Suppressor macrophage treated with lipopolysaccharide for 4 hours (primary cell): ENCODE results near the gene NRROS.
"Not testable (repeated sequence)": the region's sequence is repeated elsewhere in the genome, so short reads cannot be mapped to it uniquely, and the experiment has no call there.

Experiments
- DNase-seq: peaks from one replicate; pipeline ENCODE4 v3.0.0-alpha.2; 2020

The NRROS gene

DNA sequence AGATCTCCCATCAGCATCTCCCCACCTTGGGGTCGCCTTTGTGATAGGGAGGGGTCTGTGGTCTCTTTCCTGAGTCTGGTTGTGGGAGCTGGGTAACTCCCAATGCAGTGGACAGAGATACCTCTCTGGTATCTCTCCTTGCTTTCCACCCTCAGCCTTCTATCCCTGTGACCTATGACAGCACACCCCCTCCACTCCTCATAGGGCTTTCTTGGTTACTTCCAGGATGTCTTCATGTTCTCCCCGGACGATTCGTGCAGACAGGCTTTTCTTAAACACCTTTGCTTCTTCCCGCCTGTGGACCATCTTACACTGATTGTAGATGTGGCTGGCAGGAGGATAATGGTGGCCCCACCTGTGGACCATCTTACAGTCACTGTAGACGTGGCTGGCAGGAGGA is 14.2 kb upstream of the NRROS start:
- peak; percentile 40 for DNase-seq

GRCh38 chr3:196627918-196628231 is 11.6 kb upstream of the NRROS start:
- no peak for DNase-seq

DNA sequence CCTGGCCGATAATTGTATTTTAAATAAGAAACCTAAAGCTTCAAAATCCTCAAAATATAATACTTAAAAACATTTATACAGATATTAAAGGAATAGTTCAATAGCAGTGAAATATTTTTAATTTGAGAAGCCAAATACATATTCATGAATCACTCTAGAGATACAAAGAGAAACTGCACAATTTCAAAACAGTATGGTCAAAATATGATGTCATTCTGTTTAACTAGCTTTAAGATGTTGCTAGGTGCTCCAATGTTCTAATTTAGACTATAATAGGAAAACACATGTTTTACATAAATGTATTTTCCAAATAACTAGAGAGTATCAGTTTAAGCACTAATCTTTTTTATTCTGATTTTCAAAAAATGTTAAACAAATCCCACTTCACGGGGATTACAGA is 10.3 kb upstream of the NRROS start:
- peak; percentile 69 for DNase-seq

DNA sequence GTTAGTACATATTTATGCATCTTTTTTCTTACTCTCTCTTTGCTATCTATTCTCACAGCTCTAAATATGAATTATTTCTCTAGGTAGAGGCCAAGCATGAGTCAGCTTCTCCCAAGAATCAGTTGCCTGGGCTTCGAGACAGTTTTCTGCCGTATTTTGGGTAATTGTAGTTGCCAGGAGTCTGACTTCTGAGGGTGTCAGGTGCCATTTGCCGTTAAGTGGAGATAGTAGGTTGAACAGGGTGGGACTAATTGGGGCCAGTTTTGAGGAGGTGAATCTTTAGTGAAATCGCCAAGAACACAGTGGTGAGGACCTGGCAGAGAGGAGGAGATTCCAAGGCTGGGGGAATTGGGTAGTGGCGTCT is 7.8 kb upstream of the NRROS start:
- DNase-seq = no peak

- DNase-seq = peak; percentile 92
Observed at GRCh38 chr3:196632046-196632751, 7.3 kb upstream of the NRROS start.

DNA sequence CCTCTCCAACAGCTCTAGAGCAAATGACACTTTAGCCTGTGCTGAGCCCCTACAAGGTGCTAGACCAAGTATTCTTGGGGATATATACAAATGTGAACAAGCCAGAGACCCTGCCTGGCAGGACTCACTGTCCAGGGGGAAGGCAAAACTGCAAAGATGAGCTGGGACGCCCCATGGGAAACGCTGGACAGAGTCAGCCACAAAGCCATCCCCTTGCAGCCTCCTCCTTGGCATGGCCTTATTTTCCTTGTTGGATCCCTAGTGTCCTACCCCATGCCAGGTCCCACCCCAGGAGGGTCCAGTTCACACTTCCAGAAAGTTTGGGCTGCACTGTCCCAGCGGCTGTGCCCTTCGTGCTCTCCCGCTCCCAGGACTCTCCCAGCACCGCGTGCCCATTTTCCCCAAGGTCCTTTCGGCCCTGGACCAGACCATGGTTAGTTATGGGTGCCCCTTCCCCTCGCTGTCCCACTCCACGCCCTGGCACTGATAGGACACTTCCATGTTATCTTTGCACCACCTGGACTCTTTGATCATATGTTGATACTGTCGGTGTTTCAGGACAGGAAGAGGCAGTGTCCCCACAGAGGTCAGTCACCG is 5.8 kb upstream of the NRROS start:
- DNase-seq = no peak

GRCh38 chr3:196634224-196634623 is 5.3 kb upstream of the NRROS start:
- DNase-seq = peak; percentile 96

DNA sequence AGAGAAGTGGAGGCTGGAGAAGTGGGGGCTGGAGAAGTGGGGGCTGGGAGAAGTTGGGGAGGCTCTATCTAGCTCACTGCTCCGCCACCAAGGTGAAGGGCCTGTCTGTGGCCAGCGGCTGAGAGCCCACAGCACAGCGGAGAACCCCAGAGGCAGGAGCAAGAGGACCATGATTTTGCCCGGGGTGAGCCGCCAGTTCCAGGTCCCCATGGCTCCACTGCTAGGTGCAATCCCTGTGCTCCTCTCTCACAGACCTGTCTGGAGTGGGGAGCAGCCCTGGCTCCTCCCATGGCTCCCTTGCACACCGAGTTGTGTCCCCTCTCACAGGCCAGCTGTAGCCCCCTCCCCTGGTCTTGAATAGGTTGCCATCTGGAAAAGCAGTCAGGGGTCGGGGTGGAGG is 4.7 kb upstream of the NRROS start:
- no peak for DNase-seq

- DNase-seq = no peak
Observed at GRCh38 chr3:196636369-196637349, 2.8 kb upstream of the NRROS start.

GRCh38 chr3:196637941-196638340 is 1.6 kb upstream of the NRROS start:
- DNase-seq = not testable (repeated sequence)

DNA sequence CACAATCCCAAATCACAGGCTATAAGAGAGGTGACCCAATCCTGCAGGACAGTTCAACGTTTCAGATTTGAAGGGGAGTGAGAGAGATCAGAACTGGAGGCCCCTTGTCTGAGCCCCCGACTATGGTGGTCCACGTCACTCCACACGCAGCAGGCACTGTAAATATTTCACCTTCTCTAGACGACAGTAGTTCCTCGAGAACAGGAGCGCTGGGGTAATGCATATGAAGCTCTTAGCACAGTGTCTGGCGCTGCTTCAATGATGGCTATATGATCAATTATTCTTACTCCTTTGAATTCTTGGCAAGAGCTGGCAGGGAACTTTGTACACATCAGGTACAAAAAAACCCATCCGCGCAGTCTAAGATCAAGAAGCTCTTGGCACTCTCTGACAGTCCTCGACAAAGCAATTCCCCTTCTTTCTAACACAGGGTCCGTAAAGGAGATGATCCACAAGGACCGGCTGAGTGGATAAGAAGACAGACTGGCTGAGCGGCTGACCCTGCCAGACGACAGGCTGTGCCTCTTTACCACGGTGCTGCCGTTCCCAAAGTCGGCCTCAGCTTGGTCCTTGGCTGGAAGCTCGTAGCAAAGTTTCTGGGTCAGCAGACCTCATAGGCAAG is 522 bp upstream of the NRROS start:
- no peak for DNase-seq

DNA sequence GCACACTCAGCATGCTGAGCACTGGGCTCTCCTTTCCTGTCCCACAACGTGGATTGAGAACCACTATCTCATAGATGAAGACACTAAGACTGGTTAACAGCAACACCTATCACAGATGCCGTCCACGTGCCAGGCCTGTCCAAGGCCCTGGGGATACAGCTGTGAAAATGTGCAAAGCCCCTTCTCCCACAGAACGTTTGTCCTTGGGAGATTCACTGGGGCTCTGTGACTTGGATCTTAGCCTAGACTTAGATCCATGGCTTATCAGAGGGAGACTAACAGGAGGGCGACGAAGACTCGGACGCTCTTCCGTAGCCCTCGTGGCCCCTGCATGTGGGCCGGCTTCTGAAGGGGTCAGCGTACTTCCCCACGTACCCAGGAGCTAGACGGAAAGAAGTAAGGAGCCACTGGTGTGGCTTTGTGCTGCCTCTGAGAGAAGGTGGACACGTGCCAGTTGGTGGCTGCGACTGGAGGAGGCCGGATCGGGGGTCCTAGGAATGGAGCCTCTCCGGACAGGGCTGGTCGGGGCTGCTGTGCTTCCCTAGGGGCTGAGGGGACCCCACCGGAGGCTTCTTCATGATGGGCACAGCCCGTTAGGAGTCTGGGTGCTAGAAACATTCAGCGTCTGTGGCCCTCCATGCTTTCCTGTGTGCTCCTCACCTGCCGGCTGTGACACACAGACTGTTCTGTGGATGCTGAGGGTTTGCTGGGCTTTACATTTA is 964 bp downstream of the NRROS start:
- DNase-seq = no peak

- DNase-seq = peak; percentile 83
Observed at GRCh38 chr3:196641333-196642054, 2.0 kb downstream of the NRROS start.

- peak; percentile 73 for DNase-seq
Observed at GRCh38 chr3:196642434-196642833, 2.9 kb downstream of the NRROS start.

DNA sequence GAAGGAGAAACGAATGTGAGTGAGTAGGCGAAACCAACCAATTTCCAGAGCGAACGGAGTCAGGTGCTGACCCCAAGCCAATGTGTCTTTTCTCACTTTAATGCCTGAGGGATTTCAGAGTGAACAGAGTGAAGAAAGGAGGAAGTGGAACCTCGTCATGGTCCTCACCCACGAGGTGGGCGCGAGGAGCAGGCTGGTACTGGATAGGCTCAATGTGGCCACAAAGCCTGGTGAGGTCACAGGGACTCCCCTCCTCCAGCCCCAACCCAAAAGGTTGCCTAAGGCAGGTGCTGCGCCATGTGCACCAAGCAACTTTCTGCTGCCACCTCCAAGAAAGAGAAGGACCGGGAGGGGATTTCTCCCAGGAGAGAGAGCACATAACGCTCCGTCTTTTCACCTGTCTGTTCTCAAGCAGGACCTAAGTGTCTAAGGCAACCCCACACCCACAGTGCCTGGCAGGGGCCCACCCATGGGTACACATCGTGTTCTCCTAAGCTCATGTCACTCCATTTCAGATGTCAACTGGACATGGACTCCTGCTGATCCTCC is 3.8 kb downstream of the NRROS start:
- peak; percentile 96 for DNase-seq

GRCh38 chr3:196643761-196644160 is 4.3 kb downstream of the NRROS start:
- no peak for DNase-seq

GRCh38 chr3:196645096-196645495 is 5.6 kb downstream of the NRROS start:
- DNase-seq = no peak

DNA sequence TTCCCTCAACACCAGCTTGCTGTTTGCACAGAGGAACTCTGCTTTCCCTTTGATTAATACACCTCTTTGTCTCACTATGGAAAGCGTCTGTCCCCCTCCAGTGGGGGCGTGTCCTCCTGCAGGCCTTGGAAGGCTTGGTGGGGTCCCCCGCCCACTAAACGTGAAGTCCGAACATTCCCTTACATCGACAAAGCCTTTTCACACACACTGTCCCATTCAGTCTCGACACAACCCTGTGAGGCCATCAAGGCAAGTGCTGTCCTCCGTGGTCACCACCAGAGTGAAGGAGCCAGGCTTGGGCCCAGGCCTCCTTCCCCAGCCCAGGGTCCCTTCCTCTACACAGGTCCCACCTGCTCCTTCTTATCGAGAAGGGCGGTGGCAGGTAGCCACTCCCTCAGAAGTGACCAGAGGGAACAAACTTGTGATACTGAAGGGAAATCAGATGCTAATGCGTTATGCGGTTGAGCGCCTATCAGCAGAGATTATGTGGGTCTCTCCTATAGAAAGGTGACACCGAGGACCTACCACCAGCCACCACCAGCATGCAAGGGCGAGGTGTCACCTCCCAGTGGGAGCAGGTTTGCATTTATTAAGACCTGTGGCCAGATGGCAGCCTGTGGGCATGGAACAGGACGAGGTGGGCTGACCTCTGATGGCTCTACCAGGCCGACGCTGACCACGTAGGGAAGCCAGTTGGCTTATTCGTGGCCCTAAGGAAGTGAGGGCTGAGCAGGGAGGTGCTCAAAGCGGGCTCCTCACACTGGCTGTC is 6.6 kb downstream of the NRROS start:
- DNase-seq = no peak

- DNase-seq = no peak
Observed at GRCh38 chr3:196646666-196647216, 7.2 kb downstream of the NRROS start.

- peak; percentile 95 for DNase-seq
Observed at GRCh38 chr3:196650740-196651311, 11.3 kb downstream of the NRROS start.
